Mucosa of rectum (tissue), 2 donors: Measurements from ENCODE around the gene CYLD.

ENCODE experiments used
- H3K27ac ChIP-seq, 2 donors: one replicate each; pipeline ENCODE4 v1.7.0; 2013; ENCODE audit warnings: inconsistent platforms in 2 of 2, low read depth in 2 of 2, low read length in 2 of 2
- H3K27me3 ChIP-seq, 2 donors: one replicate each; pipeline ENCODE4 v1.7.0; 2013; ENCODE audit warnings: low read length in 2 of 2; ENCODE audit not compliant: control insufficient read depth in 2 of 2, insufficient read depth in 2 of 2
- H3K36me3 ChIP-seq, 2 donors: one replicate each; pipeline ENCODE4 v1.7.0; 2013; ENCODE audit warnings: low read length in 2 of 2; ENCODE audit not compliant: control insufficient read depth in 2 of 2, insufficient read depth in 2 of 2
- H3K4me1 ChIP-seq, 2 donors: one replicate each; pipeline ENCODE4 v1.7.0; 2013; ENCODE audit warnings: low read length in 2 of 2, mild to moderate bottlenecking in 1 of 2; ENCODE audit not compliant: control insufficient read depth in 2 of 2, insufficient read depth in 2 of 2
- H3K4me3 ChIP-seq, 2 donors: one replicate each; pipeline ENCODE4 v1.7.0; 2013; ENCODE audit warnings: low read length in 2 of 2
- H3K9ac ChIP-seq, 2 donors: one replicate each; pipeline ENCODE4 v1.7.0; 2013; ENCODE audit warnings: low read length in 2 of 2, low read depth in 1 of 2, mild to moderate bottlenecking in 1 of 2
- H3K9me3 ChIP-seq, 2 donors: one replicate each; pipeline ENCODE4 v1.7.0; 2013; ENCODE audit warnings: low read length in 2 of 2; ENCODE audit not compliant: control insufficient read depth in 2 of 2
- donor health status: healthy.
- donor health status: Normal muscosa, but diverticular disease.

CYLD gene

GRCh38 chr16:50751528-50751927 is 9.6 kb downstream of the CYLD start:
- Histone ChIP-seq H3K27me3 (no peaks in the 10 kb centered on the region), H3K9ac (no peak overlapping the region), H3K27ac (no peak overlapping the region), H3K36me3 (peaks cover 16 to 26% of the 10 kb centered on the region in 2 donors), H3K4me1 (peaks cover 2 to 7% of the 10 kb centered on the region in 2 donors), H3K9me3 (no peaks in the 10 kb centered on the region), H3K4me3 (no peak overlapping the region)

- Histone ChIP-seq H3K9me3 (no peaks in the 10 kb centered on the region), H3K27ac (no peak overlapping the region), H3K27me3 (no peaks in the 10 kb centered on the region), H3K4me3 (no peak overlapping the region), H3K4me1 (peaks cover 2% of the 10 kb centered on the region in 2 donors), H3K36me3 (peaks cover 19 to 26% of the 10 kb centered on the region in 2 donors), H3K9ac (no peak overlapping the region)
Observed at GRCh38 chr16:50752471-50753235, 10.8 kb downstream of the CYLD start.

DNA sequence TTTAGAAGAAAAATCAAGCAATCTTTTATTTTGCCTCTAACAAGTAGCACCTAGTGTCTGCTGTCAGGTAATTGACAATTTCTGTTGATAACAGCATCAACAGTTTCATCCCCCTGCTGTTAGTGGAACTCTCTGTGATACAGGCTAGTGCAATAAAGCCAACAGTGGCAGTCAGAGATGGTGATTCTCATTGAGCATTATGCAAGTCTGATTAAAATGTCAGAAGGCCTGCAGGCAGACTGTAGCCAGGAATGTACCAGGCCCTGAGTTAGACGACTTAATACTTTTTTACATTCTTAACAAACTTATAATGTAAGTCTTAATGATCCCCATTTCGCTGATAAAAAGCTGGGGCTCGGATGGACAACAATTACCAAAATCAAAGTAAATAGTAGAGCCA is 14.6 kb downstream of the CYLD start:
- Histone ChIP-seq H3K9ac (no peak overlapping the region), H3K27ac (no peak overlapping the region), H3K27me3 (no peaks in the 10 kb centered on the region), H3K36me3 (peaks cover 15 to 30% of the 10 kb centered on the region in 2 donors), H3K9me3 (no peaks in the 10 kb centered on the region), H3K4me1 (no peaks in the 10 kb centered on the region), H3K4me3 (no peak overlapping the region)

DNA sequence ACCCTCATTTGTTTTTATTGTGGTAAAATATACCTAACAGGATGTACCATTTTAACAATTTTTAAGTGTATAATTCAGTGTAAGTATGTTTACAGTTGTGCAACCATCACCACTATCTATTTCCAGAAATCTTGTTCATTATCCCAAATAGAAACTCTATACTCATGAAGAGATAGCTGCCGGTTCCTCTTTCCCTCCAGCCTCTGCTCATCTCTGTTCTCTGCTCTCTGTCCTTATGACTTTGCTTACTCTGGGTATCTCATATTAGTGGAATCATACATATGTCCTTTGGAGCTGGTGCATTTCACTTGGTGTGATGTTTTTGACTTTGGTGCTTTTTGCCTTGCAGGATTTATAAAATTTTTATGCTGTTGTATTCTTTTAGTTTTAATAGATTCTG is 19.4 kb downstream of the CYLD start:
- H3K4me1 ChIP-seq, result no peaks in the 10 kb centered on the region
- H3K9ac ChIP-seq, result no peak overlapping the region
- peaks cover 2 to 7% of the 10 kb centered on the region in 2 donors for H3K9me3 ChIP-seq
- peaks cover 12 to 18% of the 10 kb centered on the region in 2 donors for H3K36me3 ChIP-seq
- H3K27ac ChIP-seq, result no peak overlapping the region
- no peak overlapping the region for H3K4me3 ChIP-seq
- H3K27me3 ChIP-seq, result no peaks in the 10 kb centered on the region

DNA sequence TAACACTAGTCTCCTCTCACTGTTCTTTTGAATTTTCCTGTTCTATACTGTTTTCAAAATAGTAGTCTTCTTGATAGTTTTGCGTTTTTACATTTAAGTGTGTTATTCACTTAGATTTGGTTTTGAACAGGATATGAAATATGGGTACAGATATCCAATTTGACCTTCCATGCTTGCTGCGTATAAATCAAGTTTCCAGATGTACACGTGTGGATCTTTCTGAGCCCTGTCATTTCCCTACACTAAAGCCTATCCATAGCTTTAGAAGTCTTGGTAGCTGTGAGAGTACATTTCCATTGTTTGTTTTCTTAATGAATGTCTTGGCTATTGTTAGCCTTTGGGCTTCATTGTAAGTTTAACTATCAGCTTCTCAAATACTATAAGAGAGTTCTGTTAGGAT is 20.4 kb downstream of the CYLD start:
- no peaks in the 10 kb centered on the region for H3K4me1 ChIP-seq
- no peak overlapping the region for H3K4me3 ChIP-seq
- no peak overlapping the region for H3K9ac ChIP-seq
- H3K36me3 ChIP-seq, result peaks cover 9 to 19% of the 10 kb centered on the region in 2 donors
- H3K27ac ChIP-seq, result no peak overlapping the region
- peaks cover 3 to 7% of the 10 kb centered on the region in 2 donors for H3K9me3 ChIP-seq
- H3K27me3 ChIP-seq, result no peaks in the 10 kb centered on the region

- Histone ChIP-seq H3K36me3 (peaks cover 9 to 19% of the 10 kb centered on the region in 2 donors), H3K9me3 (peaks cover 3 to 7% of the 10 kb centered on the region in 2 donors), H3K4me3 (no peak overlapping the region), H3K9ac (no peak overlapping the region), H3K27ac (no peak overlapping the region), H3K4me1 (no peaks in the 10 kb centered on the region), H3K27me3 (no peaks in the 10 kb centered on the region)
Observed at GRCh38 chr16:50763211-50763610, 21.3 kb downstream of the CYLD start.

DNA sequence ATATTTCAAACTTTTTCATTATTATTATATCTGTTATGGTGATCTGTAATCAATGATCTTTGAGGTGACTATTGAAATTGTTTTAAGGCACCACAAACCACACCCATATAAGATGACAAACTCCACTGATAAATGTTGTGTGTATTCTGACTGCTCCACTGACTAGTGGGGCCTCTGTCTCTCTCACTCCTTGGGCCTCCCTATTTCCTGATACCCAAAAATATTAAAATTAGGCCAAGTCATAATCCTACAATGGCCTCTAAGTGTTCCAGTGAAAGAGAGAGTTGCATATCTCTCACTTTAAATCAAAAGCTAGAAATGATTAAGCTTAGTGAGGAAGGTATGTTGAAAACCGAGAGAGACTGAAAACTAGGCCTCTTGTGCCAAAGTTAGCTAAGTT is 23.4 kb downstream of the CYLD start:
- Histone ChIP-seq H3K27ac (no peak overlapping the region), H3K4me3 (no peak overlapping the region), H3K36me3 (peaks cover 9 to 16% of the 10 kb centered on the region in 2 donors), H3K9ac (no peak overlapping the region), H3K27me3 (no peaks in the 10 kb centered on the region), H3K4me1 (no peaks in the 10 kb centered on the region), H3K9me3 (peaks cover 3 to 7% of the 10 kb centered on the region in 2 donors)

- Histone ChIP-seq H3K27ac (no peak overlapping the region), H3K27me3 (no peaks in the 10 kb centered on the region), H3K4me1 (no peaks in the 10 kb centered on the region), H3K9me3 (peaks cover 3 to 7% of the 10 kb centered on the region in 2 donors), H3K4me3 (no peak overlapping the region), H3K9ac (no peak overlapping the region), H3K36me3 (peaks cover 6 to 16% of the 10 kb centered on the region in 2 donors)
Observed at GRCh38 chr16:50765861-50766260, 24.0 kb downstream of the CYLD start.

GRCh38 chr16:50767197-50767596 is 25.3 kb downstream of the CYLD start:
- H3K27ac ChIP-seq, result no peak overlapping the region
- H3K4me3 ChIP-seq, result no peak overlapping the region
- H3K4me1 ChIP-seq, result no peaks in the 10 kb centered on the region
- peaks cover 3 to 7% of the 10 kb centered on the region in 2 donors for H3K9me3 ChIP-seq
- H3K27me3 ChIP-seq, result no peaks in the 10 kb centered on the region
- no peak overlapping the region for H3K9ac ChIP-seq
- H3K36me3 ChIP-seq, result peaks cover 6 to 14% of the 10 kb centered on the region in 2 donors

DNA sequence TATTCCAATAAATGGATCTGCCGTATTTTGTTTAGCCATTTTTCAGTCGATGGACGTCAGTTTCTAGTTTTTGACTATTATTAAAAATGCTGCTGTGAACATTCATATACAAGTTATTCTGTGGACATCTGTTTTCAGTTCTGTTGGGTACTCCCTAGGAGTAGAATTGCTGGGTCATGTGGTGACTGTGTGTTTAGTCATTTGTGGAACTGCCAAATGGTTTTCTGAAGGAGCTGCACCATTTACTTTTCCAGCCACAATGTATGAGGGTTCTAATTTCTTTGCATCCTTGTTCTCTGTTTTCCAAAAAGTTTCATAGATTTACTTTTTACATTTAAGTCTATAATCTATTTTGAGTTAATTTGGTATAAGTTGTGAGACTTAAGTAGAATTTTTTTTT is 29.5 kb downstream of the CYLD start:
- peaks cover 0 to 4% of the 10 kb centered on the region in 2 donors for H3K36me3 ChIP-seq
- no peak overlapping the region for H3K9ac ChIP-seq
- no peaks in the 10 kb centered on the region for H3K27me3 ChIP-seq
- no peak overlapping the region for H3K4me3 ChIP-seq
- no peaks in the 10 kb centered on the region for H3K9me3 ChIP-seq
- H3K27ac ChIP-seq, result no peak overlapping the region
- H3K4me1 ChIP-seq, result peaks cover 0 to under 1% of the 10 kb centered on the region in 2 donors
